ENCODE data around the gene RNF138.
"Not testable (repeated sequence)": the region's sequence is repeated elsewhere in the genome, so short reads cannot be mapped to it uniquely, and the experiment has no call there.

RNF138 gene

DNA sequence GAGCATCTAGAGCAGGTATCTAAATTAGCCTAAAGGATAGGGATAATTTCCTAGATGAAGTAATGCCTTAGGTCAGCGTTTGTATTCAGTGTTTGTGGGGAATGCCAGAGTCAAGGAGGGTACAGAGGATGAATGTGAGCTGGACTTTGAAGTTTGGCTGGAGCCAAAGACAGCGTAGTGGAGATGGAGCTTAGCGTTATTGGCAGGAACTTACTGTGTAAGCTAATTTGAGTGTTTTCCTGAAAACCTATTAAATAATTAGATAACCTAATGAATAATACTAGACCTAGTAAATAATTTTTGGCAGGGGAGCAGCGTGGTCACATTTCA, 4.2 kb downstream of the RNF138 start:
- DNase-seq (ENCODE audit: low spot score): no peak

DNA sequence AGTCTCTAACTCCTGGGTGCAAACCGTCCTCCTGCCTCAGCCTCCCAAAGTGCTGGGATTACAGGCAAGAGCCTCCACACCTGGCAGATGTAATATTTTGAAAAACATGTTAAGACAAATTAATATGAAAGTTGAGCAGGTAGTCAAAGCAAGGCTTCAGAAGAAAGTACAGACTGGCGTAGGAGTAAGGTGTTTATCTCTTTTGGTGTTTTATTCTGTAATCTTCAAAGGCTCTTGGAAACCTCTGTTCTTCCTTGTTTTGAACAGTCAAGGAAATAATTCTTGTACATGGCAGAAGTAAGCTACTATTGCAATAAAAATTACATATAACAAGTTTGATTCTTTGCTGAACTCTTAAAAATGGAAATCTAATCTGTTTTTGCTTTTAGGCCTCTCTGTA, 5.3 kb downstream of the RNF138 start:
- no peak for DNase-seq (ENCODE audit: low spot score)

GRCh38 chr18:32104516-32104915, 12.8 kb downstream of the RNF138 start:
- no peak for DNase-seq (ENCODE audit: low spot score)

DNA sequence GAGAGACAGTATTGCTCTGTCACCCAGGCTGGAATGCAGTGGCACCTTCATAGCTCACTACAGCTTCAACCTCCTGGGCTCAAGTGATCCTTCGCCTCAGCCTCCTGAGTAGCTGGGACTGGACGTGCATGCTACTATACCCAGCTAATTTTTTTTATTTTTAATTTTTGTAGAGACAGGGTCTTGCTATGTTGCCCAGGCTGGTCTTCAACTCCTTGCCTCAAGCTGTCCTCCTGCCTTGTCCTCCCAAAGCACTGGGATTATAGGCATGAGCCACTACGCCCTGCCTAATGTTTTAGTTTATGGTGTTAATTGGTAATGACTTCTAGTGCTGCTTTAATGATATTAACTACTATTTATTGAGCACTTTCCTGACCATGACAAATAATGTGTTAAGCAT, 18.3 kb downstream of the RNF138 start:
- no peak for DNase-seq (ENCODE audit: low spot score)

GRCh38 chr18:32111706-32112105, 20.0 kb downstream of the RNF138 start:
- DNase-seq (ENCODE audit: low spot score): no peak

DNA sequence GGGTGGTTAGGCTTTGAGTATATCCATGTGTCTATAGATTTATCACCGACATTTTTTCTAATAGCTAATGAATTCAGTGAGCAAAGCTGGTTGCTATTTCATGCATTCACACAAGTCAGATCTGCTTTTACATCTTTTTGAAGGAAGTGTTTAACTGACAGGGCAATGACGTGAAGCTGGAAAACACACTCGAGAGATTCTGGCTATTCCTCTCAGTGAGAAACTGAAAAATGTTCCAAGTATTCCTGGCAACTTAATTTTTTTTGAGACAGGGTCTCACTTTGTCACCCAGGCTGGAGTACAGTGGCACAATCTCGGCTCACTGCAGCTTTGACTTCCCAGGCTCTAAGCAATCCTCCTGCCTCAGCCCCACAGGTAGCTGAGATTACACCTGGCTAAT, 21.2 kb downstream of the RNF138 start:
- DNase-seq (ENCODE audit: low spot score): no peak

- DNase-seq (ENCODE audit: low spot score): no peak
Observed at GRCh38 chr18:32114293-32114942, 22.7 kb downstream of the RNF138 start.

- DNase-seq (ENCODE audit: low spot score): no peak
Observed at GRCh38 chr18:32122039-32122438, 30.4 kb downstream of the RNF138 start.

- no peak for DNase-seq (ENCODE audit: low spot score)
Observed at GRCh38 chr18:32126538-32126937, 34.9 kb downstream of the RNF138 start.

DNA sequence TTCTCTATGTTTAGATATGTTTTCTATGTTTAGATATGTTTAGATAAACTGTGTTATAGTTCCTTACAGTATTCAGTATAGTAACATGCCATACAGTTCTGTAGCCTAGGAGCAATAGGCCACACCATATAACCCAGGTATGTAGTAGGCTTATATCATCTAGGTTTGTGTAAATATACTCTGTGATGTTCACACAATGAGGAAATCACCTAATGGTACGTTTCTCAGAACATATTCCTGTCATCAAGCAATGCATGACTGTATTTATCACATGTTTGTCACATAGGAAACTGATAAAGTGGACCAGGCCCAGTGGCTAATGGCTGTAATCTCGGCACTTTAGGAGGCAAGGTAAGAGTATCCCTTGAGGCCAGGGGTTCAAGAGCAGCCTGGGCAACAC, 44.0 kb downstream of the RNF138 start:
- no peak for DNase-seq (ENCODE audit: low spot score)

DNA sequence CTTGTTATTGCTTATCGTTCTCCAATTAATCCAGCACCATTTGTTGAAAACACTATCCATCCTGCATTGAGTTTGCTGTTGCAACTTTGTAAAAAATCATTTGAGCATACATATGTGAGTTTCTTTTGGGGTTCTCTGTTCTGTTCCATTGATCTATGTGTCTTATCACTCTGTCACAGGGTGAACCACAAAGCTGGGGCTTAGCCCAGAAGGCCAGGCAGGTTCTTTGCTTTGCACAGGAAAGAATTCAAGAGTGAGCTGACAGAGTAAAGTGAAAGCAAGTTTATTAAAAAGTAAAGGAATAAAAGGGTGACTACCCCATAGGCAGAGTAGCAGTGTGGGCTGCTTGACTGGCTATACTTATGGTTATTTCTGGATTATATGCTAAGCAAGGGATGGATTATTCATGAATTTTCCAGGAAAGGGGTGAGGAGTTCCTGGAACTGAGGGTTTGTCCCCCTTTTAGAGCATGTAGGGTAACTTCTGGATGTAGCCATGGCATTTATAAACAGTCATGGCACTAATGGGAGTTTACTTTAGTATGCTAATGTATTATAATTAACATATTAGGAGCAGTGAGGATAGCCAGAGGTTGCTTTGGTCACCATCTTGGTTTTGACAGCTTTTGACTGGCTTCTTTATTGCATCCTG, 46.8 kb downstream of the RNF138 start:
- no peak for DNase-seq (ENCODE audit: low spot score)

GRCh38 chr18:32139835-32140283, 48.2 kb downstream of the RNF138 start:
- no peak for DNase-seq (ENCODE audit: low spot score)

GRCh38 chr18:32148185-32148870, 56.7 kb downstream of the RNF138 start:
- no peak for DNase-seq (ENCODE audit: low spot score)

DNA sequence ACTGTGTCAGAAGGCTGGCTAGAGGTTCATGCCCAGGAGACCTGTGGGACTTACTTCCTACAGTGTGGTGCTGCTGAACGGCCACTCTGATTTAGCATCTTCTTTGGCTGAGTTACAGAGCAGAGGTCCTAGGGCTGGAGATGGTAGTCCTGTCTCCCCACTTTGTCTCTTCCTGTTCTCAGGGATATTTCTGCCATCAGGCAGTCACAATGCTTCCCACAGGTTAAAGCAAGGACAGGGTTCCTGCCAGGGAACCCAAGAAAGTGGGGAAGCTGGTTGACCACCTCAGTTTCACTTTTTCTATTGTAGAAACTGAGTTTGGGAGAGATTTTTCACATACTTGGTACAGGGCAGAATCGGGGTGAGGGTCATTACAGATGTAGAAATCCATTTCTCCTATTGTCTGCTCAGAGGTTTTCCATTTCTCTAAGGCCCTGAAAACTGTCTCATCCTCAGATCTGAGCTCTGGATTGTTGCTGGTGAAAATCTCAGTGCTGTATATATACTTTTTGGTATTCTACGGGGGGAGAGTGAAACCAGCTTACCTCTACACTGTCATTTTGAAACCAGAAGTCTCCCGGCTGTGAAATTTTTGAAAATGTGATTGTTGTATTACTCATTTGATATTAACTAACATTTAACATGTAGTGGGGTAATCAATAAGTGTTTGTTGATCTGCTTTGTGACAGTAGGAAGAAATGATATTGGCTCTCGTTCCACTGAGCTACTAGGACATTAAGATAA, 61.2 kb downstream of the RNF138 start:
- DNase-seq (ENCODE audit: low spot score): peak; percentile 55

DNA sequence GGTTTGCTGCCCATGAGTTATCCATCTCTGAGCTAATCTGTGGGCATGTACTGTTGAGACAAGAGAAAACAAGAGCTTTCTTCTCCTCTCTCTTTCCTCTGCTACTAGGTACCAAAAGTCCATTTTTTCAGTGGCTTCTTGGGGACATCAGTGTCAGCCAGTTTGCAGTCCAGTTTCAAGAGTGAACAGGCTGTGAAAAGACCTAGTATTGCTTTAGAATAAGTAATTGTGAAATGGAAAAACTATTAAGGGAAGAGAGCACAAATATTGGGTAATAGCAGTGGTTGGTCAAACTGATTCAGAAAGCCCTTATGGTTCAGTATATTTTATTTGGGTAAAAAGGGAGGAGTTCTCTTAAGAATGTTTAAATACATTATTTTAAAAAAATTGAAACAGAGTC, 65.2 kb downstream of the RNF138 start:
- no peak for DNase-seq (ENCODE audit: low spot score)

DNA sequence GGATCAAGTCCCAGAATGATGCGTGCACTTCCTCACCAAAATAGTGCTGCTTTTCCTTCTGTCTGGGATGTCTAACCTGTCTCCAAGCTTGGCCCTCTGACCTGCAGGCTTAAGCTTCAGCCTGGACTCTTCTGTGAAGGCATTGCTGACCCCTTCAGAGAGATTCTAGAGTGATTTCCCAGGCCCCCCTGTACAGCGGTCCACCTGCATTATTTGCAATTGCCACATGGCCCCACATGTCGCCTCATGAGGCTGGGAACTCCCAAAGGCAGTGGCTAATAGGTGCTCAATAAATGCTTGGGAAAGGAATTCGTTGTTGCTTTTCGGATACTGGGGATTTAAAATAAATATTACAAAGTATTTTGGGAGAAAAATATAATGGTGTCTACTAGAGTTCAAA, 65.9 kb downstream of the RNF138 start:
- DNase-seq (ENCODE audit: low spot score): no peak

GRCh38 chr18:32158108-32158624, 66.5 kb downstream of the RNF138 start:
- DNase-seq (ENCODE audit: low spot score): peak; percentile 78

- not testable (repeated sequence) for DNase-seq (ENCODE audit: low spot score)
Observed at GRCh38 chr18:32158631-32159030, 67.0 kb downstream of the RNF138 start.

DNA sequence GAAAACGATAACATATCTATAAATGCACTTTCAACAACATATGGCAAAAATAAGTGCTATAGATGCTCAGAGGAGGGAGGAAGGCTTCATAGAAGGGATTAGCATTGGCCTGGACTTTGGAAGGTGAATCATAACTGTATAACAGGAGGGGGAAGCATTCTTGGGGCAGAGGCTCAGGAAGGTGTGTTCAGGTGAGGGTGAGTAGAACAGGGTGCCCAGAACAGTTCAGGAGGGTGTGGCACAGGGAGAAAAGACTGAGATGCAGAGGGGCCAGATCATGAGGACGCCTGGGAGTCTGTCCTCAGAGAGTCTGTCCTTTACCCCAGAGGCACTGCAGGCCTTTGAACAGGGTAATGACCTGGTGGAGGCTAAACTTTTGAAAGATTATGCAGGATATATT, 68.9 kb downstream of the RNF138 start:
- no peak for DNase-seq (ENCODE audit: low spot score)

DNA sequence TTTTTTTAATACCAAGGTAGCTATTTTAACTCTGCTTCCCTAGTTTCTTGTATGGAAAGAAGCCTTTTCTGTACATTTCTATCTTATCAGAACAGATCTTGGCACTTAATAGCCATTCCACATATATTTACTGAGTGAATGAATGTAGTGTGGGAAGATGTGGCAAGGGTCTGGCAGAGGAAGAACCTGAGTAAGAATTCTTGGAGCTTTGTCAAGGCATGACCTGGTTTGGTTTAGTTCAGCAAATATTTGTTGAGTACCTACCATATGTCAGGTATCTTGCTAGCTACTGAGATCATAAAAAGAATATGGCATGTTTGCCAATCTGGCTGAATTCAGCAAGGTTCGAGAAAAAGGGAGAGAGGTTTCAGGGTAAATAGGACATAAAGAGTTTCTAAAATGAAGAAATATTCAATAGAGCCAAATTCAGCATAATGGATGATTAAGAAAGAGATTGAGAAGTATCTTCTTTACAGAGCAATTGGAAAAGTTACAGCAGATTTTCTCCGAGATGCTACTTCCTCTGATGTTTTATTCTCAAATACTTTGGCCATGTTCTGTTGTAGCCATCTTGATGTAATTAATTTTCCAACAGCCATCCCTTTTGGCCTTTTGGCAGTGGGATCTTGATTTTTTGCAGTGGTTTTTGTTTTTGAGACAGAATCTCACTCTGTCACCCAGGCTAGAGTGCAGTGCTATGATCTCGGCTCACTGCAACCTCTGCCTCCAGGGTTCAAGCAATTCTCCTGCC, 76.5 kb downstream of the RNF138 start:
- no peak for DNase-seq (ENCODE audit: low spot score)

DNA sequence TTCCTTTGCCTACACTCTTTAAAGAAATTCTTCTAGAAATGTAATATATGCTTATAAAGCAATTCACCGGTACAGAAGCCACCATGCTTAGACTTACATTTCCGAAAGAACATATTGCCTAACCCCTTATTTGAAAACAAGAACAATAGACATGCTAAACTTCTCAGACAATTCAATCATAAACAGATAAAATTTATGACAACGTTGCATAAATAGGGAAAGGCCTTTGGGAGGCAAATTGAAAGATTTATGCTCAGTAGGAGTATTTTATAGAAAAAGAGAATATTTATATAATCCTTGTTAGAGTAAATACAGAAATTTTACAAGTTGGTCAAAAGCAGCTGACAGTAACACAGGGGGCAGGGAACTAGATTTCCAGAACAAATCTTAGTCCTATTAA, 82.0 kb downstream of the RNF138 start:
- DNase-seq (ENCODE audit: low spot score): no peak

DNA sequence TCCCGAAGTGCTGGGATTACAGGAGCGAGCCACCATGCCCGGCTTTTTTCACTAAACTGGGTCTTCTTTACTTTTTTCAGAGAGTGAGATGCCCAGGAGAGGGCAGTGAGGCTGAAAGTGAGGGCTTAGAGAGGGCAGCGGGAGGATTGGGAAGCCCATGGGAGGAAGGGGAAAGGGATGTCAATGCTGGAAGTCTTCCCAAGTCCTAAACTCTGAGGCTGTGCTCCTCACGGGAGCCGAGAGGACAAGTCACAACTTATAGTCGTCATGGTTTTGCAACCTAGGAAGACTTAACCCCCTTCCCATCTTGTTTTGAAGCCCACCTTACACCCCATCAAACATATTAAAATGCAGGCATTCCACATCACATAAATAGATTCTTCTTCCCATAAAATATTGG, 83.0 kb downstream of the RNF138 start:
- DNase-seq (ENCODE audit: low spot score): no peak

All from activated CD4-positive, alpha-beta T cell treated with anti-CD3 and anti-CD28 coated beads, Interleukin-2, Interleukin-4, amounts not matched to agents 100 ng/mL and 50 ng/mL, durations not matched to agents 16 hours and 8 hours (primary cell).